Activated naive CD8-positive, alpha-beta T cell (primary cell): ENCODE data around the gene SMOC2.

Source experiments
- H3K27ac Mint-ChIP-seq: one replicate; pipeline ENCODE4 v1.8.0; 2021; ENCODE audit warnings: mixed read lengths
- H3K27me3 Mint-ChIP-seq: one replicate; pipeline ENCODE4 v1.8.0; 2021; ENCODE audit warnings: mixed read lengths
- H3K36me3 Mint-ChIP-seq: one replicate; pipeline ENCODE4 v1.8.0; 2021; ENCODE audit warnings: mixed read lengths
- H3K4me1 Mint-ChIP-seq: one replicate; pipeline ENCODE4 v1.8.0; 2021; ENCODE audit warnings: low read depth, mixed read lengths
- H3K4me3 Mint-ChIP-seq: one replicate; pipeline ENCODE4 v1.8.0; 2021; ENCODE audit warnings: mild to moderate bottlenecking, mixed read lengths
- H3K9me3 Mint-ChIP-seq: one replicate; pipeline ENCODE4 v1.8.0; 2021; ENCODE audit warnings: low read depth, mixed read lengths

SMOC2 gene

DNA sequence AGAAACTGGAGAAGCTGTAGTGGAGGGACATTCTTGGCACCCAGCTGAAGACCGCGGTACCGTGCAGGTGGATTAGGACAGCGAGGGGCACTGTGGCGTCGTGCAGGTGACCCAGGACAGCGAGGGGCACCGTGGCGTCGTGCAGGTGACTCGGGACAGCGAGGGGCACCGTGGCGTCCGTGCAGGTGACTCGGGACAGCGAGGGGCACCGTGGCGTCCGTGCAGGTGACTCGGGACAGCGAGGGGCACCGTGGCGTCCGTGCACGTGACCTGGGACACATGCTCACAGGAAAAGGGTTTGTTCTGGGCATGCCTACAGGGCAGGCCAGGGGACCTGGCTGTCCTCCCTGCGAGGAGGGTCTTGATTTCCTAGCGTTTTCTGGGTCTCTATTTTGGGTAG is 29.2 kb upstream of the SMOC2 start:
- Mint-ChIP-seq H3K27ac (no peak overlapping the region), H3K27me3 (peaks cover 2% of the 10 kb centered on the region), H3K36me3 (no peaks in the 10 kb centered on the region), H3K4me1 (no peaks in the 10 kb centered on the region), H3K4me3 (no peak overlapping the region), H3K9me3 (no peaks in the 10 kb centered on the region)

DNA sequence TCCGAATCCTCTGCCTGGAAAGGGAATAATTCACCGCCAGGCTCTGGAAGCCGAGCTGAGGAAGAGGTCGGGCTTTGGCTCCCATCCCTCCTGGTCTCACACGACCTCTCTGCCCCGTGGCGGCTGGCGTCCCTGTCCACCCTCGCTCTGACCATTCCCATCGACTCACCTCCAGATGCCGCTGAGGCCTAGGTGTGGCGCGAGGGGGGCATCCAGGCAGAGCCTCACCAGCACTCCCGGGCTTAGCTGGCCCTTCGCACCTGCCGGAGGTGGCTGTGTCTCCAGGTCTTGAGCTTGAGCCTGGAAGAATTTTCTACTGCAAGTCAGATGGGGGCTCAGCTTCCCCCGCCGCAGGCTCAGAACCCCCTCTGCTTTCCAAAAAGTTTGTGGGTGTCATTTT is 28.5 kb upstream of the SMOC2 start:
- Mint-ChIP-seq H3K9me3 (no peaks in the 10 kb centered on the region), H3K27me3 (peaks cover 2% of the 10 kb centered on the region), H3K36me3 (no peaks in the 10 kb centered on the region), H3K27ac (no peak overlapping the region), H3K4me3 (no peak overlapping the region), H3K4me1 (no peaks in the 10 kb centered on the region)

DNA sequence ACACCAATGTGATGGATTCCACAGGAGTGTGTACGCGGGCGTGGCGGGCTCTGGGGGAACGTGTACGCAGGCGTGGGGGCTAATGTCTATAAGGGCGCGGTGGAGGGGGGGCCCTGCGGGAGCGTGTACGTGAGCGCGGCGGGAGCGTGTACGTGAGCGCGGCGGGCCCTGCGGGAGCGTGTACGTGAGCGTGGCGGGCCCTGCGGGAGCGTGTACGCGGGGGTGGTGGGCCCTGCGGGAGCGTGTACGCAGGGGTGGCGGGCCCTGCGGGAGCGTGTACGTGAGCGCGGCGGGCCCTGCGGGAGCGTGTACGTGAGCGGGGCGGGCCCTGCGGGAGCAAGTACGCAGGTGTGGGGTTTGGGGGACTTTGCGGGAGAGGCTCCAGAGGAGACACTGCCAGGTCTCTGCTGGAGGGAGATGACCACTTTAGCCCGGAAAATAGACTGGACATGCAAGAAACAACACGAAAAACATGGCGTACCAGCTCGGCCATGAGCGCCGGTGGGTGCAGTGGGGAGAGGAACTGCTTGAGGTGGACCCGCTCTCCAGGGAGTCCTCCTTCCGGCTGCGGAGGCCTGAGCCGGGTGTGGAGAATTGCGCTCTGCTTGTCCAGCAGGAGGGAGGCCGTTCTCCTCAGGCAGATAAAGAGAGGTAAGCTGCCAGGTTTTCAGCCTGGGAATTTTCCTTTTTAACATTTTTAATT is 27.8 kb upstream of the SMOC2 start:
- no peaks in the 10 kb centered on the region for H3K4me1 Mint-ChIP-seq
- H3K27ac Mint-ChIP-seq, result no peak overlapping the region
- no peaks in the 10 kb centered on the region for H3K9me3 Mint-ChIP-seq
- peaks cover 2% of the 10 kb centered on the region for H3K27me3 Mint-ChIP-seq
- H3K4me3 Mint-ChIP-seq, result no peak overlapping the region
- H3K36me3 Mint-ChIP-seq, result no peaks in the 10 kb centered on the region

DNA sequence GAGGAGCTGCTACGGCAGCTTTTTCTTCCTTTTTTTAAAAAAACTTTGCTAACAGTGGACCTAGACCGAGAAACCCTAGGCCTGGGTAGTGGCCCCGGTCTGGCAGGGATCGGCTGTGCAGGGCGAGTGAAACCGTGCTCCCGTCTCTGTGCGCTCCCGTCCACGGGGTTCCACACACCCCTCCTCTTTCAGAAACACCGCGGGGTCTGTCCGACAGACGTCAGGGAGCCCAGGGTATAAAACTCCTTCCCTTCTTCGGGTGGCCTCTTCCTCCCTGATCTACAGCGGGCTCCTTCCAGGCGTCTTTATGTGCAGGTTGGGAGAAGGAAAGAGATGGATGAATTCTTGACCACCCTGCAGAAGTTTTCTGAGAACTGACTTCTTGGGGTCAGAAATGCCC is 27.1 kb upstream of the SMOC2 start:
- Mint-ChIP-seq H3K27ac (no peak overlapping the region), H3K4me3 (no peak overlapping the region), H3K4me1 (no peaks in the 10 kb centered on the region), H3K9me3 (no peaks in the 10 kb centered on the region), H3K27me3 (no peaks in the 10 kb centered on the region), H3K36me3 (no peaks in the 10 kb centered on the region)

DNA sequence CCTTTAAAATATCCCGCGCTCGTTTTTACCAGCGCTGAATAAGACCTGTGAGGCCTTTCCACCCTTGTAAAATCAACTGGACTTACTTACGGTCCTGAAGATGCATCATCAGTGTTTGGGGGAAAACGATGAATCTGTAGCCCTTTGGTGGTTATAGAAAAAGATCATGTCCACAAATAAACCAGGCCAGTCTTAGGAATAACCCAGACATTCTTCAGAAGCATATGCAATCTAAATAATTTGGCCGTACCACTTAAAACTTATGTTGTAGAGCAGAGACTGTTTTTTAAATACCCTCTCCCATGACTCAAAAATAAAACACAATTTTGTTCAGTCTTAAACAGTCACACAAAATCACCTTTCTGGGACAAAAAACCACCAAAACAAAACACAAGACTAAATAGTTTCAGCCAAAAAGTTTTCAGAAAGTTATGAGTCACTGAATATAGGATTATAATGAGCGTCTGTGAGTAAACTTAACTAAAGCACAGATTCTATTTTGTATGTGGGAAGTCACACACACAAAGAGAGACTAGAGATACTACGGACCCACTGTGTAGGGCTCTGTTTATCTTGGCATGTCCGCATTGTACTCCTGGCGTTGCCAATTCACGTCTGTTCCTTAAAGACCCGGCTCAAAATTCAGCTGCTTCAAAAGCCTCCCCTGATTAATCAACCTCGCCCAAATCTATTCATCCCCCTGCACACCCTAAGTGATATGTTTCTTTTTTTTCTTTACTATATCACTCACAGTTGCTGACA is 26.5 kb upstream of the SMOC2 start:
- no peak overlapping the region for H3K27ac Mint-ChIP-seq
- no peaks in the 10 kb centered on the region for H3K9me3 Mint-ChIP-seq
- H3K4me1 Mint-ChIP-seq, result no peaks in the 10 kb centered on the region
- no peaks in the 10 kb centered on the region for H3K36me3 Mint-ChIP-seq
- no peak overlapping the region for H3K4me3 Mint-ChIP-seq
- H3K27me3 Mint-ChIP-seq, result no peaks in the 10 kb centered on the region

DNA sequence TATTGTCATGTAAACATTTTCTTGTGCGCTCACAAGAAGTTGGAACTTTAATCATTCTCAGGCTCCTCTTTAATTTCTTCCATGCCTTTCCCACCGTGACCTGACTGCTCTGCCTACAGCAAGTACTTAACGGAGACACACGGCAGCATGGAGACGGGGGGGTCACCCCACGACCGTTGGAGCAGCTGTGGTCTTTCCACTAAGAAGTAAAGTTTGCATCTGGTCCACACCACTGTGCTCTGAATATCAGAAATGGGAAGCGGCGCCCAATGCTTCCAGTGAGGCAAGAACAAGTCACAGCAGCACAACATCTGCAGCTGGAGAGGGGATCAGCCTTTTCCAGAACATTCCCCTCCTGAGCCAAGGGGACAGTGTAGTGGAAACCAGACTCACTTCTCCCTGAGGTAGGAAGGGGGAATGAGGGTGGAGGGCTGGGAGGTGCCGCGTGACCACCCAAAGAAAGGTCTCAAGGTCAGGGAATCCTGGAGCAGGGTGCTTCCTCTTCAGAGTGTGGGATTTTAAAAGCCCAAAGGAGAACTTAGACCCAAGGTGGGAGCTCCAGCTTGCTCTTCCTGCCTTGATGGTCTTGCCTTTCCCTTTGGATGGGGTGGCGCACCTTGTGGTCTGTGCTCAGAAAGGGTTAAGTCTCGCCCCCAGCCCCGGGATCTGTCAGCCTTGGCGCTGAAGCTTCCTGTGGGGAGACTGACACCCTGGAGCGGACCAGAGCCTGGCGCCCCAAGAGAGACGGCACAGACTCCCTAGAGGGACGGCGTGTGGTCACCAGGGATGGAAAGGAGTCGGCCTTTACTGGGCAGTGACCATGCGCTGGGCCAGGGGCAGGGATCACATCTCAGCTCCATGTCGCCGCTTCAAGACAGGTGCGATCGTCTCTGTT is 25.6 kb upstream of the SMOC2 start:
- Mint-ChIP-seq H3K27me3 (no peaks in the 10 kb centered on the region), H3K4me3 (no peak overlapping the region), H3K27ac (no peak overlapping the region), H3K9me3 (no peaks in the 10 kb centered on the region), H3K36me3 (no peaks in the 10 kb centered on the region), H3K4me1 (no peaks in the 10 kb centered on the region)

DNA sequence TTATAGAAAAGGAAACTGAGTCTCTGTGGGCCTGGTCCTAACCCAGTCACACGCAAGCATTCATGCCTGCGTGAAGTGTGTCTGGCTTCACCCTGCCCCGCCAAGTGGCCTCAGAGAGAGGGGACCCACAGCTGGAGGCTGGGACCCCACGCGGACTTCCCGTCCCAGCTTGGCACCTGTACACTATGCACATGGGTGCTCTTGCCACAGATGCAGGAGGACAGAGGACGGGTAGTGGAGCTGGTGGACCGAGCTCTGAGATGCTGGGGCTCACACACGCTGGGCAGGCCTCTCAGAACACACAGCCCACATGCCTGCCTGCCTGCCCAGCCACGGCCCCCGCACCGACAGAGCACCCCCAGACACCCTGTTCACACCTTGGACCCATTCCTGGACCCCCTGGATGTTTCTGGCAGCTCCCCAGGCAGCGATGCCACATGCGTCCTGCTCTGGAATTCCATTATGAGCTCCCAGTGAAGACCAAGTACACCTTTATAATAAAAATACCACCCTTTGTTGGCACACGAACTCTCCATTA is 24.9 kb upstream of the SMOC2 start:
- Mint-ChIP-seq H3K4me1 (no peaks in the 10 kb centered on the region), H3K36me3 (no peaks in the 10 kb centered on the region), H3K9me3 (no peaks in the 10 kb centered on the region), H3K27me3 (no peaks in the 10 kb centered on the region), H3K4me3 (no peak overlapping the region), H3K27ac (no peak overlapping the region)

DNA sequence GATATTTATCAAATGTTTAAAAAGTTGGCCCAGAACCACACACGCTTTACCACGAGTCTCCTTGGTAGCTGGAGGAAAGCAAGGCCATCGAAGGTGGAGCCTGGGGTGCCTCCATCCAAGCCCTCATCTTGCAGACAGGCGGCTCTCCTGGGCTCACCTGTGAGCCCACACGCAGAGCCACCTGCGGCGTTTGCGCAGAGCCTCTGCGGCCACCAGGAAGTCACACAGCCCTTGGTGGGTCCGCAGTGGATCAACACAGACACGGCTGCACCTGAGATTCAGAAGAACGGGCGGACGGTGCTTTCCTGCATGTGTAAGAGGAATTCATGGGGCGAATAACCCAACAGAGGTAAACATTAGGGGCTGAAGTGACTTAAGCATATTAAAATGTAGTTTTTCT is 24.5 kb upstream of the SMOC2 start:
- Mint-ChIP-seq H3K27me3 (no peaks in the 10 kb centered on the region), H3K36me3 (no peaks in the 10 kb centered on the region), H3K27ac (no peak overlapping the region), H3K4me3 (no peak overlapping the region), H3K9me3 (no peaks in the 10 kb centered on the region), H3K4me1 (no peaks in the 10 kb centered on the region)

DNA sequence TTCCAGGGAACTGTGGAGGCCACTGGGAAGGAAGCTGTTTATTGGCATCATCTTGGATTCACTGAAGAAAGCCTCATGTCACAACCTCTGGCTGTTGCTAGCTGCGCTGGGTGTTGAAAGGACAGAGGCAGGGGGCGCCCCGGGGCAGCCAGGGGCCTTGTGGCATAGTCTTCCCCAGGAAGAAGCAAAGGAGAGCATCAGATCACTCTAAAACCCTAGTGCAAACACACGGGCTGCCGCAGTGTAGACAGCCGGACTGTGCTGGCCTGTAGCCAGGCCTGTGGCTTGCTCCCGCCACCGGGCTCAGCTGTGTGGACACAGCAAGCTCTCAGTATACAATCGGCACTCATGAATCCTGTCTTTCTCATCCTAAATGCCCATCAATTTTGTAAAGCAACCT is 23.8 kb upstream of the SMOC2 start:
- no peak overlapping the region for H3K4me3 Mint-ChIP-seq
- H3K4me1 Mint-ChIP-seq, result no peaks in the 10 kb centered on the region
- H3K36me3 Mint-ChIP-seq, result no peaks in the 10 kb centered on the region
- H3K9me3 Mint-ChIP-seq, result no peaks in the 10 kb centered on the region
- H3K27ac Mint-ChIP-seq, result no peak overlapping the region
- H3K27me3 Mint-ChIP-seq, result no peaks in the 10 kb centered on the region

DNA sequence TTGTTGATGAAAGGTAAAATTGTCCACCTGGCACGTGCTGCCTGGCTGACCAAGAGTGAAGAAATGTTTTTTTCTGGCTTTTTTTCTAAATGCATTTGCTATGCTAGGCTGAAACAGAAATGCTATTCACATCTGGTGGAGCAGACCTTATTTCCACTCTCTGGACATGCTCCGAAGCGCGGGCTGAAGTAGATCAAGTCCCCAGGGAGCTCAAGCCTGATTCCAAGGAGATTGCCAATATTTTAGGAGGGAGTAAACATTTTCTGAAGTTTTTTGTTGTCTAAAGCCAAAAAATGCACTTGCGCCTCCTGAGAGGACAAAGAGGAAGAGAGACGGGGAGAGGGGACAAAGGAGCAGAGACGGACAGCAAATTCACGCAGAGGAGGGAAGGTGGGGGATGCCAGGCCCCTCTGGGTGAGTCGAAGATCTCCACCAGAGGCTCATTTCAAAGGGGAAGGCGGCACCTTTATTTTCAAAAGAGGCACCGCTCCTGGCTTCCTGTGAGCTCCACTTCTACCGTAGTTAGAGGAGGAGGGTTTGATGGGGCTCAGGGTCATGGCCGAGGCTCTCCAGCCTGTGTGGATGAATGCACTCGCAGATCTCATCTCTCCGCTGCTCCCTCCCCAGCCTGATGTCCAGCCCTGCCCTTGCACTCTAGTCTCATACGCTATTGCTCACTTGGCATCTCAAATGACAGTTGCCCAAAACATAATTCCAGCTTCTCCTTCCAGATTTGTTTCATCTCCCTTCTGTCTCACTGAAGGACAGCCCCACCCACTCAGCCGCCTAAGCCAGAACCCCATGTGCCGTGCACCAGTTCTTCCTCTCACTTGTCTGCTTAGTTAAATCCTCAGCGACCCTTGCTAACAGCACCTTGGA is 23.1 kb upstream of the SMOC2 start:
- H3K27me3 Mint-ChIP-seq, result no peaks in the 10 kb centered on the region
- H3K27ac Mint-ChIP-seq, result no peak overlapping the region
- no peaks in the 10 kb centered on the region for H3K36me3 Mint-ChIP-seq
- no peaks in the 10 kb centered on the region for H3K4me1 Mint-ChIP-seq
- H3K9me3 Mint-ChIP-seq, result no peaks in the 10 kb centered on the region
- H3K4me3 Mint-ChIP-seq, result no peak overlapping the region

DNA sequence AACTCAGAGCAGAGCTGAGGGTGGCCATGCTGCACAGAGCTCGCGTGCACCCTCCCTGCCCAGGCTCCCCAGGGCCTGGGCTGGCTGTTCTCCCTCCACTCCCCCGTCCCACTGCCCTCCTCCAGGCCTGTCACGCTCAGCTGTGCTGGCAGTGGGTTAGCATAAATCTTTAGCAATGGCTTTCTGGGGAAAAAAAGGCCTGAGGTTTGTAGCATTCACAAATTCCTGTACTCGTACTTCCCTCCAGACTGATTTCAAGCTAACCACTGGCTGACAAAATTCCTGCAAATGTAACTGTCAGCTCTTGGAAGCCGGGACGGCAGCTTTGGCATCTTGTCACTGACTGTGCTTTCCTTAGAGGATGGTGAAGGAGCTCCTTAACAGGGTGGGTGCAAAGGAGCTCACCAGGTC is 22.3 kb upstream of the SMOC2 start:
- Mint-ChIP-seq H3K9me3 (no peaks in the 10 kb centered on the region), H3K36me3 (no peaks in the 10 kb centered on the region), H3K4me1 (no peaks in the 10 kb centered on the region)

DNA sequence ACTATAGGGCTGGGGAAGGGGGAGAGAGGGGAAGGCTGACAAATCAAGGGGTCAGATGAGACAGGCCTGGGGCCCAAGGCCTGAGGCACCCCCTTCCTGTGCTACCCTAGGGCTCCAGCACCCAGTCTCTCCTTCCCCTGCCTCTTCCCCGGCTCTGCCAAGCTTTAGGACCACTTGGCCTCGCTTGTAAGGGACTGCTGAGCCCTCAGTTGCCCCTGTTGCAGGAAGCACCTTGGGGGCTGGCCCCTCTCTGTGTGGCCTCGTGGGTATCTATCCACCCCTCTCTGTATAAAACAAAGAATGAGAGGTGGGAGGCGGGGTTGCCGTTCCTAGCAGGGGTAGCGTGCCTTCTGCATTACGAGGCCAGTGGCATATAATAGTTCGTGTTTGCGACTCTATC is 21.4 kb upstream of the SMOC2 start:
- no peak overlapping the region for H3K4me3 Mint-ChIP-seq
- no peaks in the 10 kb centered on the region for H3K27me3 Mint-ChIP-seq
- no peak overlapping the region for H3K27ac Mint-ChIP-seq
- H3K4me1 Mint-ChIP-seq, result no peaks in the 10 kb centered on the region
- no peaks in the 10 kb centered on the region for H3K36me3 Mint-ChIP-seq
- H3K9me3 Mint-ChIP-seq, result no peaks in the 10 kb centered on the region

More for the DNA sequence above, 22.3 kb upstream of the SMOC2 start:
- no peaks in the 10 kb centered on the region for H3K27me3 Mint-ChIP-seq
- H3K4me3 Mint-ChIP-seq, result no peak overlapping the region
- no peak overlapping the region for H3K27ac Mint-ChIP-seq

DNA sequence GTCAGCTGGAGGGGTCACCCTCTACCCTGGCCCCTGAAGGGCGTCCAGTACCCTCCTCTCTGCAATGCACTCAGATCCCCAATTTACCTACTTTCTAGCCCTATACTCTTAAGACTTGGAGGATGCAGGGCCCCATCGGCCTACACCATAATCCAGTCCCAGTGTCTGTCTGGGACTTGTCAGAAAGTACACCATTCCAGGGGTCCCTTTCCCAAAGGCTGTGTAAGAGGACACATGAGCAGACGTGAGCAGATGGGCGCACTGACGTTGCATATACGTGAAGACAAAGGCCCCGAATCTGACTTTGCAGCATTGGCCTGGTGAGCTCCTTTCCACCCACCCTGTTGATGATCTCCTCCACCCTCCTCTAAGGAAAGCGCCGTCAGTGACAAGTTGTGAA is 20.9 kb upstream of the SMOC2 start:
- no peaks in the 10 kb centered on the region for H3K9me3 Mint-ChIP-seq
- no peak overlapping the region for H3K4me3 Mint-ChIP-seq
- peaks cover 1% of the 10 kb centered on the region for H3K27me3 Mint-ChIP-seq
- H3K4me1 Mint-ChIP-seq, result no peaks in the 10 kb centered on the region
- no peak overlapping the region for H3K27ac Mint-ChIP-seq
- H3K36me3 Mint-ChIP-seq, result no peaks in the 10 kb centered on the region

DNA sequence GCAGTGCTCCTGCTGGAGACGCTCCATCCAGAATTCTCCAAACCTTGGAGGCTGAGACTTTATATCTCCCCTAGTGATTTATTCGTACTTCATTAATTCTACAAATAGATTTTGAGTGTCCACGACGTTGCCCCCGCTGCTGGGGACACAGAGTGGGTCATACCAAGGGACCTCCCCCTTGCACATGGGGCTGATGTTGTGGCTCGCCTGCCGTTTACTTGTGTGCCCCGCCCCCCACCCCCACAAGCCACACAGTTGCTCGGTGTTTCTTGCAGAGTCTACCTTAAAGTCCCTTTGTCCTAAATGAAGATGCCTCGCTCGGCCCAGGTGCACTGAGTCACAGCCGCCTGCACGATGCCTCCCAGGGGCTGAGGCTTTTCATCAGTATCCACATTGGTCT is 20.3 kb upstream of the SMOC2 start:
- Mint-ChIP-seq H3K4me1 (no peaks in the 10 kb centered on the region), H3K27ac (no peak overlapping the region), H3K9me3 (no peaks in the 10 kb centered on the region), H3K27me3 (peaks cover 2% of the 10 kb centered on the region), H3K4me3 (no peak overlapping the region), H3K36me3 (no peaks in the 10 kb centered on the region)
